Suprapubic skin (tissue), 4 donors: Measurements from ENCODE around the gene CPNE4. TPM values are rescaled to one million over a fixed set of nuclear protein-coding genes. Genes with fewer than 3 reads are reported as not detected.

Source experiments
- DNase-seq, 2 donors: peaks; one replicate each; pipeline ENCODE4 v3.0.0-alpha.2; 2019; ENCODE audit warnings: low spot score in 2 of 2
- H3K27ac ChIP-seq: fragments of 200-600 bp; sonication (generic); one replicate; pipeline ENCODE4 v1.5.1; 2019
- H3K27me3 ChIP-seq: fragments of 200-600 bp; sonication (generic); one replicate; pipeline ENCODE4 v1.5.1; 2019
- H3K36me3 ChIP-seq: fragments of 200-600 bp; sonication (generic); one replicate; pipeline ENCODE4 v1.5.1; 2019
- H3K4me1 ChIP-seq: fragments of 200-600 bp; sonication (generic); one replicate; pipeline ENCODE4 v1.5.1; 2019
- H3K4me3 ChIP-seq: fragments of 200-600 bp; sonication (generic); one replicate; pipeline ENCODE4 v1.5.1; 2019; ENCODE audit warnings: mild to moderate bottlenecking
- H3K9me3 ChIP-seq: fragments of 200-600 bp; sonication (generic); one replicate; pipeline ENCODE4 v1.5.1; 2019
- CTCF ChIP-seq, 2 donors: fragments of 200-600 bp in 1 of 2; fragments of 450-650 bp in 1 of 2; sonication (generic) in 1 of 2; IDR thresholded peaks; one replicate each; pipeline ENCODE4 v1.5.1; 2016 to 2019; ENCODE audit warnings: antibody characterized with exemption in 2 of 2, mild to moderate bottlenecking in 1 of 2, moderate library complexity in 1 of 2
- EP300 ChIP-seq: sonication (generic); formaldehyde crosslinking; IDR thresholded peaks from one replicate; pipeline ENCODE4 v1.6.1; 2017; ENCODE audit warnings: antibody characterized with exemption
- POLR2A ChIP-seq, 2 donors: fragments of 450-650 bp; IDR thresholded peaks; one replicate each; pipeline ENCODE4 v1.6.1; 2017; ENCODE audit warnings: antibody characterized with exemption in 2 of 2, mild to moderate bottlenecking in 2 of 2, moderate library complexity in 2 of 2
- POLR2AphosphoS5 ChIP-seq, 3 donors: sonication (generic); formaldehyde crosslinking; IDR thresholded peaks; one replicate each; pipeline ENCODE4 v1.6.1; 2017; ENCODE audit warnings: antibody characterized with exemption in 3 of 3
- WGBS: methylation state at CpG from one replicate; pipeline ENCODE4 v1.1.5; 2018; 5-methylcytosine and 5-hydroxymethylcytosine counted together
- total RNA-seq, 4 donors: library from RNA; depleted of rRNA; stranded (reverse); fragments of >200 nt; gene quantifications; one replicate each; pipeline ENCODE4 v1.1.0, GENCODE V29; 2016

The CPNE4 gene
- total RNA-seq, 4 donors from 2014 or later = 0.32 to 1.1 TPM; not detected in 2

- TF ChIP-seq EP300 (no peak), POLR2A (IDR thresholded peaks at IDR 0.05) (no peak), POLR2AphosphoS5 (IDR thresholded peaks at IDR 0.05) (no peak), CTCF (IDR thresholded peaks at IDR 0.05) (no peak)
- no peaks in the 10 kb centered on the region for H3K9me3 ChIP-seq
- no peaks in the 10 kb centered on the region for H3K27me3 ChIP-seq
- H3K4me3 ChIP-seq = no peak overlapping the region
- H3K27ac ChIP-seq = no peak overlapping the region
- no peaks in the 10 kb centered on the region for H3K4me1 ChIP-seq
- no peak for DNase-seq
- no peaks in the 10 kb centered on the region for H3K36me3 ChIP-seq
- 76% methylated on average over 1 of the region's 1 CpG for WGBS
Measured at GRCh38 chr3:131847966-131848510, 186.8 kb downstream of the CPNE4 start.

- Histone ChIP-seq H3K36me3 (no peaks in the 10 kb centered on the region), H3K4me1 (no peaks in the 10 kb centered on the region), H3K27ac (no peak overlapping the region), H3K9me3 (no peaks in the 10 kb centered on the region), H3K4me3 (no peak overlapping the region), H3K27me3 (no peaks in the 10 kb centered on the region)
- no peak for DNase-seq
- no peak for TF ChIP-seq EP300
- no peak for TF ChIP-seq CTCF (IDR thresholded peaks at IDR 0.05)
- TF ChIP-seq POLR2AphosphoS5 (IDR thresholded peaks at IDR 0.05) = no peak
- no peak for TF ChIP-seq POLR2A (IDR thresholded peaks at IDR 0.05)
- WGBS = 92% methylated on average over 3 of the region's 3 CpGs
Measured at GRCh38 chr3:131846296-131846924, 188.4 kb downstream of the CPNE4 start.

GRCh38 chr3:131843174-131843573 is 191.6 kb downstream of the CPNE4 start:
- Histone ChIP-seq H3K27ac (no peak overlapping the region), H3K4me1 (no peaks in the 10 kb centered on the region), H3K4me3 (no peak overlapping the region), H3K36me3 (no peaks in the 10 kb centered on the region), H3K27me3 (no peaks in the 10 kb centered on the region), H3K9me3 (no peaks in the 10 kb centered on the region)
- TF ChIP-seq CTCF (IDR thresholded peaks at IDR 0.05) = no peak
- no peak for TF ChIP-seq POLR2A (IDR thresholded peaks at IDR 0.05)
- TF ChIP-seq POLR2AphosphoS5 (IDR thresholded peaks at IDR 0.05) = no peak
- no peak for TF ChIP-seq EP300
- no peak for DNase-seq
- 55% methylated on average over 9 of the region's 9 CpGs for WGBS

GRCh38 chr3:131840156-131840797 is 194.5 kb downstream of the CPNE4 start:
- Histone ChIP-seq H3K36me3 (no peaks in the 10 kb centered on the region), H3K4me1 (no peaks in the 10 kb centered on the region), H3K9me3 (no peaks in the 10 kb centered on the region), H3K27me3 (peaks cover under 1% of the 10 kb centered on the region), H3K27ac (no peak overlapping the region), H3K4me3 (no peak overlapping the region)
- TF ChIP-seq EP300 = no peak
- no peak for TF ChIP-seq POLR2AphosphoS5 (IDR thresholded peaks at IDR 0.05)
- TF ChIP-seq POLR2A (IDR thresholded peaks at IDR 0.05) = no peak
- TF ChIP-seq CTCF (IDR thresholded peaks at IDR 0.05) = no peak
- 50% methylated on average over 1 of the region's 1 CpG for WGBS
- no peak for DNase-seq

- H3K9me3 ChIP-seq = no peaks in the 10 kb centered on the region
- no peak for TF ChIP-seq CTCF (IDR thresholded peaks at IDR 0.05)
- no peak for TF ChIP-seq EP300
- no peak for TF ChIP-seq POLR2AphosphoS5 (IDR thresholded peaks at IDR 0.05)
- TF ChIP-seq POLR2A (IDR thresholded peaks at IDR 0.05) = no peak
- H3K27me3 ChIP-seq = peaks cover 4% of the 10 kb centered on the region
- no peak overlapping the region for H3K4me3 ChIP-seq
- H3K4me1 ChIP-seq = no peaks in the 10 kb centered on the region
- DNase-seq = no peak
- H3K27ac ChIP-seq = no peak overlapping the region
- WGBS = 87% methylated on average over 1 of the region's 1 CpG
- no peaks in the 10 kb centered on the region for H3K36me3 ChIP-seq
Measured at GRCh38 chr3:131835906-131836305, 198.9 kb downstream of the CPNE4 start.
